Adrenal gland (tissue), 5 donors: ENCODE data around the gene DUSP22.

Experiments
- CTCF ChIP-seq, 6 experiments: fragments of 450-650 bp in 4 of 6; fragments of 200-600 bp in 2 of 6; sonication (generic) in 1 of 6; IDR thresholded peaks; 1 replicate in 5 of 6; 2 replicates in 1 of 6; pipeline versions ENCODE4 v1.5.1 to v1.8.0; 2016 to 2021; ENCODE audit warnings: antibody characterized with exemption in 6 of 6, mild to moderate bottlenecking in 2 of 6, moderate library complexity in 1 of 6
- POLR2A ChIP-seq, 2 donors: fragments of 450-650 bp; IDR thresholded peaks; one replicate each; pipeline ENCODE4 v1.6.1; 2017; ENCODE audit warnings: antibody characterized with exemption in 2 of 2, mild to moderate bottlenecking in 2 of 2, moderate library complexity in 1 of 2
- donor health status: DM: no; HTN: no; CAD: no.

GRCh38 chr6:345747-346385, 53.6 kb downstream of the DUSP22 start:
- TF ChIP-seq CTCF (IDR thresholded peaks at IDR 0.05) (no peak), POLR2A (IDR thresholded peaks at IDR 0.05) (no peak)
